GM12874 (cell line): ENCODE measurements around the gene ITPK1.

ENCODE experiments used
- CTCF ChIP-seq: IDR thresholded peaks from 2 replicates; pipeline ENCODE4 v1.5.1; 2011; ENCODE audit warnings: low read depth, mild to moderate bottlenecking, control low read depth, low read length, moderate library complexity; ENCODE audit not compliant: insufficient read depth

The ITPK1 gene

DNA sequence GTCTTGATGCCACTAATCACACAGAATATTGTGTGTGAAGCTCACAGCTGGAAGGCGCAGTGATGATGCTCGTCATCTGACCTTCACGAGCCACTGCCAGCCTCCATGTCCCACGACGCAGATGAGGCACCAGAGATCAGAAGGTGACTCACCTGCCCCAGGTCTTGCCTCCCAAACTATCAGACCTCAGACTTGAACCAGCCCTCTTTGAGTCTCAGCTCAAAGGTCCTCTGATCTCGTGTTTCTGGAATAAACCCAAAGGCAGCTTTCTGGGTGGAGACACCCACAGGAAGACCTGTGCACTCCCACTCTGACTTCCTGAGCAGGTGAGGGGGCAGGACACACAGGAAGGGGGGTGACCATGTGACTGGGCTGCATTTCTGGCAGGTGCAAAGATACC is 212.4 kb downstream of the ITPK1 start:
- no peak for TF ChIP-seq CTCF

DNA sequence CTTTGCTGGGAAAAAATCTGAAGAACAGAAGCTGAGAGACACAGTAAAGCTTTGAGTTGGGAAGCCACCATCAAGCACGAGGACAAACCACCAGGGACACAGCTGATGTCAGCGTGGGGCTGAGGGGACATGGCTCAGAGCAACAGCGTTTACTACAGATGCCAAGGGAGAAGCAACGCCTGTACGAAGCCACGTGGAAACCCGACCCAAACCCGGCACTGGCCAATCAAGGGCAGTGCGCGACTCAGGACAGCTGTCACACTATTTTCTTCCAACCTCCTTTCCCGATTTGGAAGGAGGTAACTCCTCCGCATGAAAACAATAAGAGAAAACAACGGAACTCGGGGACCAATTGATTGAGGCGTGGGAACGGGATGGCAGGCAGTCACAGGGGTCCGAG is 213.0 kb downstream of the ITPK1 start:
- no peak for TF ChIP-seq CTCF

- TF ChIP-seq CTCF, result no peak
These were observed 213.5 kb downstream of the ITPK1 start for GRCh38 chr14:92902191-92902590.

DNA sequence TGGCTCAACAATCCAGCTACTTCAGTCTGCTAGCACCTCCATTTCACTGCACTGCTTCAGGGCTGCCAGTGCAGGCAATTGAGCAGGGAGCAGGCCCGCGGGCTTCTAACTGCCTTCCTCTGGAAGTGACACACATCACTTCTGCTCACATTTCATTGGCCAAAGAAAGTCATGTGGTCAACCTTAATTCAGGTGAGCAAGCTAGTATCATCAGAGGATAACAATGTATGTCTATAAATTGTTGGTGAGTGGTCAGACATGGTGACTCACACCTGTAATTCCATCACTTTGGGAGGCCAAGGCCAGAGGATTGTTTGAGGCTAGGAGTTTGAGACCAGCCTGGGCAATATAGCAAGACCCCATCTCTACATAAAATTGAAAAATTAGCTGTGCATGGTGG is 215.1 kb downstream of the ITPK1 start:
- TF ChIP-seq CTCF, result no peak

DNA sequence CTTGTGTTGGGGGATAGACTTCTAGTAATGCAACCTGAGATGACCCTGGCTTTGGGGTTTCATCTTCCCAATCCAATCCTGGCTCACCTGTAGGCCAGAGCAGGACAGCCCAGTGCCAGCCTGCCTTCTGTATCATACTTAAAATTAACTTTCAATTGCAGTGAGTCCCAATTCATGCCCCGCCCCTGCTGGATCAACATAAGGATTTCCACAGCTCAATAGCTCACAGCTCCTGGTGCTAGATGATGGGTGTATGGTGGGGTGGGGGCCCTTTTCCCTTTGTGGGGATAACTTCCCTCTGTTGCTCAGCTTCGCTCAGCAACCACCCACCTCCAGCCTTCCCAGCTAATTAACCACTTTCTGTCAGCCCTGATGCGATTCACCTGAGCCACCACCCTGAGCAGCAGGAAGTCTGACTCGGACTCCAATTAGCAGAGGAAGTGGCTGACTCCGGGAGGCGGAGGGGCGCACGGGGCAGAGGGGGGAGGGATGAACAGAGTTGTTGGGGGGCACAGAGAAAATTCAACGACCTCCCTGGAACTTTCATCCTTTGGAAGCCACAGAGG is 217.1 kb downstream of the ITPK1 start:
- TF ChIP-seq CTCF, result no peak

DNA sequence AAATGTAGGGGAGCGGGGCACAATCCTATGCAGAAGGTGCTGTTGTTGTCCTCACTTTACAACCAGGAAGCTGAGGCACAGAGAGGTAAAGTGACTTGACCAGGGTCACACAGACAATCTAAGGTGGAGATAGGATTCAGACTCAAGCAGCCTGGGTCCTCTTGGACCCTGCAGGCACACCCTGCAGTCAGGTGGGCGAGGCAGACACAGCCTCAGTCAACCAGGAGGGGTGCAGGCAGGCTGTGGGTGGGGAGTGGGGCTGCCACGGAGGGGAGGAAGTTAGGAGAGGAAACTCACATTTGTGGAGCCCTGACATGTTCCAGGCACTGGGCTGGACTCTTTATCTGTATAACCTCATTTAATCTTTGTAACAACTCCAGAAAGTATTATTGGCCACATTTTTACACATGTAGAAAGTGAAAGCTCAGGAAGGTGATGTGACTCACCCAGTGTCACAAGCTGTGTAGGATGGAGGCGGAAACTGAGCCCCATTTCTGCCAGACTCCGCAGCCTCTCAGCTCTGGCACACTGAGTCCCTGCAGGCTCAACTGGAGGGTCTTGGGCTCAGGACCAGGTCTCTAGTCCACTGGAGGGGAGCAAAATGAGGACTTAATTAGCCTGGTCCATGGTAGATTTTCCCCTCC is 217.7 kb downstream of the ITPK1 start:
- no peak for TF ChIP-seq CTCF

- no peak for TF ChIP-seq CTCF
These were observed 220.3 kb downstream of the ITPK1 start for GRCh38 chr14:92895352-92895878.
